ENCODE measurements around the gene MAP3K19.

MAP3K19 gene

GRCh38 chr2:134933732-134934131, 113.5 kb downstream of the MAP3K19 start:
- peak overlapping the region; percentile 43 for H3K27ac ChIP-seq
- TF ChIP-seq CTCF (IDR thresholded peaks at IDR 0.05): no peak
- no peak for TF ChIP-seq ZFX (IDR thresholded peaks at IDR 0.05; ENCODE audit: borderline replicate concordance)

GRCh38 chr2:134932864-134933526, 114.3 kb downstream of the MAP3K19 start:
- no peak for TF ChIP-seq CTCF (IDR thresholded peaks at IDR 0.05)
- no peak for TF ChIP-seq ZFX (IDR thresholded peaks at IDR 0.05; ENCODE audit: borderline replicate concordance)
- peak overlapping the region; percentile 43 for H3K27ac ChIP-seq

DNA sequence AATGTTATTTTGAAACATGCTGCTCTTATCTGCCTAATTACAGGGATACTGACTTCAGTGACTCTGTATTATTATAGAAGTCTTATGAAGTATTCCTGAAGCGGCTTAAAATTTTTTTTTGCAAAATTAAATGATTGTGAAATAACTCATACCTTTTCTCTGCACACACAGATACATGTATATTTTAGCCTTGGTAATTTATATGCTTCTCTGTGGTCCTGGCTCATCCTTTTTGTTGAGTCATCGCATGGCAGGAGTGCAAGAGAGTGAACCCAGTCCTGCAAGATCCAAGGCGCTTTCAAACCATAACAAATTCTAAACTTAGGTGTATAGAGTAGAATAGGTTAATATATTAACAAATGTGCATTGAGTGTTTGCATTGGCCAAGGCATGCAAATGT, 120.1 kb downstream of the MAP3K19 start:
- no peak overlapping the region for H3K27ac ChIP-seq
- TF ChIP-seq CTCF (IDR thresholded peaks at IDR 0.05): no peak
- TF ChIP-seq ZFX (IDR thresholded peaks at IDR 0.05; ENCODE audit: borderline replicate concordance): no peak

- TF ChIP-seq ZFX (IDR thresholded peaks at IDR 0.05; ENCODE audit: borderline replicate concordance) (no peak), CTCF (IDR thresholded peaks at IDR 0.05) (no peak)
- H3K27ac ChIP-seq: no peak overlapping the region
Observed at GRCh38 chr2:134926231-134926931, 120.9 kb downstream of the MAP3K19 start.

DNA sequence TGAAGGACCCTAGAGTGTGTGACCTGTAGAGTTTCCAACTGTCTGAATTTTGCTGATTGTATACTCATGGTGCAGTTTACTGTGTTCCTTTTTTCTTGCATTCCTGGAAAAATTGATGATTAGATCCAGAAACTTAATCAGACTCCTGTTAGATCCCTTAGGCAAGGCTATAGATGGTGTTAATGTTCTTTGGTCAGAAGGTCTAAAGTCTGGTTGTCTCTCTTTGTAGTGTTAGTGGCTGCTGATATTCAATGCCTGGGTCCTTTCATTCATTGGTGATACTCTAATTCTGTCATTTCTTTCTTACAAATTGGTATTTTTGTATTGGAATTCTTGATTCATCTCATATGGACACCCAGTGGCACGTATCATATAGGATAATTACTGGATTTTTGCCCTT, 122.3 kb downstream of the MAP3K19 start:
- TF ChIP-seq CTCF (IDR thresholded peaks at IDR 0.05) (no peak), ZFX (IDR thresholded peaks at IDR 0.05; ENCODE audit: borderline replicate concordance) (no peak)
- no peak overlapping the region for H3K27ac ChIP-seq

DNA sequence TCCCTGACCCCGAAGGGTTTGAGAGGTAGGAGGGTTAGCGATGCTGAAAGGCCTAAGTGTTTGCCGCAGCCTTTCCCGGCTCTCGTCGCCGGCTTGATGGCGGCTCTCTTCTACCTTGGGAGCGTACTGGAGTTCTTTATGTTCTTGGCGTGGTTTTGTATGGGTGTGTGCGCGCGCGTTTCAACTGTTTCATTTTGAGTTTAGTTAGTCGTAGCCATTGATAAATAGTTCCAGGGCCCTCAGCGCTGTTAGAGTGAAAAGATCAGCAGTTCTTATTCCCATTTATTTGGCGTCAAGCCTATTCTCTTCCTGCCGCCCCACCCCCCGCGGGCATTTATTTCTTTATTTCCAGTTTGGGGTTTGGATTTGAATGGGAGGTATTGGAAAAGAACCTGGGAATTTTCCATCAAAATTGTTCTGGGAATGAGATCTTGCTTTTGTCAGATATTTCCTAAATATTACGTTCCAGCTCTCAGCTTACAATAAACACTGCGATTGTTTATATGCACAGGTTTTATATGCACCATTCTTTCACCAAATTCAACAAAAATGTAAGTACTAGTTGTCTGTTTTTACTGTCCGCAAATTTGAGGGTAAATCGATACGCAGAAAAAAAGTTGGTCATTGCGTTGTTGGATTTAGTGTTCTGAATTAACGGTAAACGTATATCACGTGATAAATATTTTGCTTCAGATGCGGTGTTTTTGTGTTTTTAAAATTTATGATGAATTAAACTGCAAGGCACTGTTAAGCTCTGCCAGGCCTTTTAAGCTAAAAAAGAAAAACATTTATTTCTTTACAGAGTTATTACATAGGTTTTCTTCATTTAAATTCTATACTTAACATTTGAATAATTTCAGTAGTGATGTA, 127.7 kb downstream of the MAP3K19 start:
- H3K27ac ChIP-seq: peak overlapping the region; percentile 92
- TF ChIP-seq ZFX (IDR thresholded peaks at IDR 0.05; ENCODE audit: borderline replicate concordance): no peak
- no peak for TF ChIP-seq CTCF (IDR thresholded peaks at IDR 0.05)

Data from 22Rv1 (cell line).